WTC11 (cell line): Measurements from ENCODE around the gene EREG.

Source experiments
- ATF2 ChIP-seq: sonication (generic); formaldehyde crosslinking; IDR thresholded peaks from 2 replicates; pipeline ENCODE4 v1.8.1; 2022; ENCODE audit warnings: low read depth, missing genetic modification reagents, borderline replicate concordance
- CTCF ChIP-seq: fragments of 200-600 bp; IDR thresholded peaks from 2 replicates; pipeline ENCODE4 v1.8.0; 2022; ENCODE audit warnings: antibody characterized with exemption
- EMX1 ChIP-seq: fragments of 250-450 bp; sonication (Bioruptor Pico); IDR thresholded peaks from 2 replicates; pipeline ENCODE4 v1.8.0; 2021; ENCODE audit warnings: mild to moderate bottlenecking
- HMGXB4 ChIP-seq: sonication (generic); formaldehyde crosslinking; IDR thresholded peaks from 2 replicates; pipeline ENCODE4 v1.8.1; 2023; ENCODE audit warnings: mild to moderate bottlenecking, moderate library complexity, missing genetic modification reagents
- MXD4 ChIP-seq: fragments of 250-450 bp; sonication (Bioruptor Pico); IDR thresholded peaks from 2 replicates; pipeline ENCODE4 v1.8.0; 2021; ENCODE audit warnings: mild to moderate bottlenecking, moderate library complexity, borderline replicate concordance
- TCF7 ChIP-seq: sonication (generic); formaldehyde crosslinking; IDR thresholded peaks from 2 replicates; pipeline ENCODE4 v1.8.0; 2022; ENCODE audit warnings: mild to moderate bottlenecking, low read depth, missing genetic modification reagents, moderate library complexity
- USF2 ChIP-seq: sonication (generic); formaldehyde crosslinking; IDR thresholded peaks from 2 replicates; pipeline ENCODE4 v1.8.1; 2023; ENCODE audit warnings: mild to moderate bottlenecking, missing genetic modification reagents, moderate library complexity

GRCh38 chr4:74415602-74416300 lies 50.8 kb downstream of the EREG start:
- TF ChIP-seq USF2 (CRISPR knock-in tag) = no peak
- TF ChIP-seq TCF7 = no peak
- TF ChIP-seq HMGXB4 (CRISPR knock-in tag) = no peak
- TF ChIP-seq ATF2 = no peak
- TF ChIP-seq CTCF = no peak
- TF ChIP-seq EMX1 (CRISPR knock-in tag) = no peak
- no peak for TF ChIP-seq MXD4 (CRISPR knock-in tag)
